K562 (cell line): Measurements from ENCODE around the gene KBTBD13. TPM values are rescaled to one million over a fixed set of nuclear protein-coding genes. Genes with fewer than 3 reads are reported as not detected.

ENCODE experiments used
- BRF1 ChIP-seq: IDR thresholded peaks from 3 replicates; pipeline ENCODE4 v1.6.1; 2011; ENCODE audit warnings: borderline replicate concordance, mild to moderate bottlenecking; ENCODE audit not compliant: insufficient read length; ENCODE audit errors: extremely low read depth
- ELF1 ChIP-seq: fragments of 200-800 bp; sonication (Bioruptor generic); IDR thresholded peaks from 2 replicates; pipeline ENCODE4 v1.6.1; 2016; ENCODE audit warnings: missing genetic modification characterization, missing compliant biosample characterization
- GABPB1 ChIP-seq: sonication (generic); formaldehyde crosslinking; IDR thresholded peaks from 2 replicates; pipeline ENCODE4 v1.8.0; 2022; ENCODE audit warnings: mild to moderate bottlenecking, missing genetic modification reagents
- HIVEP1 ChIP-seq: fragments of 250-450 bp; sonication (Bioruptor Pico); IDR thresholded peaks from 2 replicates; pipeline ENCODE4 v1.4.0; 2020; ENCODE audit warnings: mild to moderate bottlenecking
- KDM4B ChIP-seq, 2 experiments: fragments of 450-650 bp in 1 of 2; sonication (generic) in 1 of 2; IDR thresholded peaks; 2 replicates each; pipeline ENCODE4 v1.6.1; 2016 to 2017; ENCODE audit warnings: borderline replicate concordance in 2 of 2, antibody characterized with exemption in 1 of 2, low read depth in 1 of 2, mild to moderate bottlenecking in 1 of 2
- MAFG ChIP-seq: fragments of 450-650 bp; conservative IDR thresholded peaks from 2 replicates; pipeline ENCODE4 v1.6.1; 2016; ENCODE audit warnings: missing genetic modification characterization, missing compliant biosample characterization
- MYBL2 ChIP-seq, 2 experiments: fragments of 450-650 bp in 1 of 2; sonication (generic) in 1 of 2; formaldehyde crosslinking in 1 of 2; IDR thresholded peaks; 2 replicates each; pipeline versions ENCODE4 v1.6.1 to v1.8.1; 2017 to 2022; ENCODE audit warnings: borderline replicate concordance in 1 of 2, inconsistent platforms in 1 of 2, low read depth in 1 of 2, mild to moderate bottlenecking in 1 of 2, missing genetic modification reagents in 1 of 2, moderate library complexity in 1 of 2
- PATZ1 ChIP-seq: fragments of 250-450 bp; sonication (Bioruptor Pico); IDR thresholded peaks from 2 replicates; pipeline ENCODE4 v1.5.0; 2020; ENCODE audit warnings: mild to moderate bottlenecking, borderline replicate concordance
- PHTF2 ChIP-seq: fragments of 250-450 bp; sonication (Bioruptor Pico); IDR thresholded peaks from 2 replicates; pipeline ENCODE4 v1.5.0; 2021; ENCODE audit warnings: mild to moderate bottlenecking
- POLR2A ChIP-seq: fragments of 450-650 bp; conservative IDR thresholded peaks from 2 replicates; pipeline ENCODE4 v1.6.1; 2016
- PPARD ChIP-seq: fragments of 250-450 bp; sonication (Bioruptor Pico); IDR thresholded peaks from 2 replicates; pipeline ENCODE4 v1.8.0; 2022; ENCODE audit warnings: inconsistent platforms, mild to moderate bottlenecking, moderate library complexity
- RFX7 ChIP-seq: fragments of 250-450 bp; sonication (Bioruptor Pico); IDR thresholded peaks from 2 replicates; pipeline ENCODE4 v1.5.1; 2021; ENCODE audit warnings: mild to moderate bottlenecking
- RNF219 ChIP-seq: fragments of 250-450 bp; sonication (Bioruptor Pico); IDR thresholded peaks from 2 replicates; pipeline ENCODE4 v1.5.0; 2022; ENCODE audit warnings: mild to moderate bottlenecking
- SAFB2 ChIP-seq: fragments of 200-400 bp; formaldehyde crosslinking; IDR thresholded peaks from 2 replicates; pipeline ENCODE4 v1.6.1; 2018; ENCODE audit warnings: borderline replicate concordance, low read length, low read depth, moderate library complexity; ENCODE audit not compliant: severe bottlenecking
- ZBED1 ChIP-seq: IDR thresholded peaks from 2 replicates; pipeline ENCODE4 v1.6.1; 2014
- ZC3H8 ChIP-seq: fragments of 450-650 bp; IDR thresholded peaks from 2 replicates; pipeline ENCODE4 v1.6.1; 2017
- ZFX ChIP-seq: sonication (generic); formaldehyde crosslinking; IDR thresholded peaks from 2 replicates; pipeline ENCODE4 v1.8.0; 2022; ENCODE audit warnings: mild to moderate bottlenecking, missing genetic modification reagents, moderate library complexity
- ZNF175 ChIP-seq: fragments of 200-800 bp; sonication (Bioruptor generic); IDR thresholded peaks from 2 replicates; pipeline ENCODE4 v1.6.1; 2016; ENCODE audit warnings: low read depth, mild to moderate bottlenecking, missing genetic modification characterization, missing compliant biosample characterization
- ZNF408 ChIP-seq: fragments of 250-450 bp; sonication (Bioruptor Pico); IDR thresholded peaks from 2 replicates; pipeline ENCODE4 v1.4.0; 2020; ENCODE audit warnings: low read depth, mild to moderate bottlenecking, moderate library complexity
- polyA plus RNA-seq, 8 experiments: library from polyadenylated mRNA; depleted of rRNA in 4 of 8; stranded (reverse) in 5 of 8; unstranded in 3 of 8; fragments of >200 nt; fragmentation: Nextera tagmentation in 2 of 8; fragmentation: Illumina TruSeq in 1 of 8; extraction: Ambion mirVana in 2 of 8; extraction: Trizol in 1 of 8; gene quantifications; 2 replicates each; pipeline versions ENCODE4 v1.2.1 to v1.2.3, GENCODE V29; 2011 to 2014; ENCODE audit warnings: inconsistent platforms in 1 of 8, missing spikeins in 1 of 8
- total RNA-seq, 7 experiments: library from RNA; depleted of rRNA in 6 of 7; stranded (reverse); fragments of >200 nt in 6 of 7; fragmentation: Illumina TruSeq in 2 of 7; extraction: Trizol in 2 of 7; gene quantifications; 2 replicates each; pipeline versions ENCODE4 v1.2.1 to v1.2.3, GENCODE V29; 2011 to 2021; ENCODE audit warnings: low replicate concordance in 1 of 7
- TF ChIP-seq, protein P1 (sequence below): fragments of 250-450 bp; sonication (Bioruptor Pico); IDR thresholded peaks from 2 replicates; pipeline ENCODE4 v1.9.0; 2021; ENCODE audit warnings: mild to moderate bottlenecking, inconsistent platforms
- TF ChIP-seq, protein P2 (sequence below): sonication (generic); formaldehyde crosslinking; IDR thresholded peaks from 2 replicates; pipeline ENCODE4 v1.8.1; 2023; ENCODE audit warnings: mild to moderate bottlenecking, missing genetic modification reagents

KBTBD13 gene
- total and polyA plus RNA-seq, 9 of the 15 experiments (the other 6 are each of a cell fraction or from before 2014, with no cell fraction given) = 0.07 to 0.13 (median 0.10) TPM; not detected in 3

GRCh38 chr15:65028921-65029735 lies 47.4 kb upstream of the KBTBD13 start, which contains the start of gene MTFMT (continued):
- TF ChIP-seq, protein P1, sequence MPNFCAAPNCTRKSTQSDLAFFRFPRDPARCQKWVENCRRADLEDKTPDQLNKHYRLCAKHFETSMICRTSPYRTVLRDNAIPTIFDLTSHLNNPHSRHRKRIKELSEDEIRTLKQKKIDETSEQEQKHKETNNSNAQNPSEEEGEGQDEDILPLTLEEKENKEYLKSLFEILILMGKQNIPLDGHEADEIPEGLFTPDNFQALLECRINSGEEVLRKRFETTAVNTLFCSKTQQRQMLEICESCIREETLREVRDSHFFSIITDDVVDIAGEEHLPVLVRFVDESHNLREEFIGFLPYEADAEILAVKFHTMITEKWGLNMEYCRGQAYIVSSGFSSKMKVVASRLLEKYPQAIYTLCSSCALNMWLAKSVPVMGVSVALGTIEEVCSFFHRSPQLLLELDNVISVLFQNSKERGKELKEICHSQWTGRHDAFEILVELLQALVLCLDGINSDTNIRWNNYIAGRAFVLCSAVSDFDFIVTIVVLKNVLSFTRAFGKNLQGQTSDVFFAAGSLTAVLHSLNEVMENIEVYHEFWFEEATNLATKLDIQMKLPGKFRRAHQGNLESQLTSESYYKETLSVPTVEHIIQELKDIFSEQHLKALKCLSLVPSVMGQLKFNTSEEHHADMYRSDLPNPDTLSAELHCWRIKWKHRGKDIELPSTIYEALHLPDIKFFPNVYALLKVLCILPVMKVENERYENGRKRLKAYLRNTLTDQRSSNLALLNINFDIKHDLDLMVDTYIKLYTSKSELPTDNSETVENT (CRISPR knock-in tag) = peak; percentile 71; the same call in 1 of the 2 replicates
- TF ChIP-seq ZBED1 (no peak), PHTF2 (CRISPR knock-in tag) (no peak), POLR2A (peak; percentile 91), PATZ1 (CRISPR knock-in tag) (no peak), ZFX (CRISPR knock-in tag) (peak; percentile 94), RNF219 (CRISPR knock-in tag) (no peak), KDM4B (IDR thresholded peaks at IDR 0.05; ENCODE audit: borderline replicate concordance in 2 of 2, low read depth in 1 of 2) (no peak), SAFB2 (no peak), ZNF408 (CRISPR knock-in tag) (no peak), HIVEP1 (no peak), BRF1 (no peak), ZC3H8 (no peak), ZNF175 (no peak), PPARD (CRISPR knock-in tag) (no peak), ELF1 (tag) (no peak), MYBL2 (IDR thresholded peaks at IDR 0.05; ENCODE audit: low read depth) (no peak), MYBL2 (CRISPR knock-in tag; IDR thresholded peaks at IDR 0.05; ENCODE audit: borderline replicate concordance) (no peak), GABPB1 (peak; percentile 64), RFX7 (CRISPR knock-in tag) (no peak), MAFG (tag) (no peak)
- TF ChIP-seq, protein P2, sequence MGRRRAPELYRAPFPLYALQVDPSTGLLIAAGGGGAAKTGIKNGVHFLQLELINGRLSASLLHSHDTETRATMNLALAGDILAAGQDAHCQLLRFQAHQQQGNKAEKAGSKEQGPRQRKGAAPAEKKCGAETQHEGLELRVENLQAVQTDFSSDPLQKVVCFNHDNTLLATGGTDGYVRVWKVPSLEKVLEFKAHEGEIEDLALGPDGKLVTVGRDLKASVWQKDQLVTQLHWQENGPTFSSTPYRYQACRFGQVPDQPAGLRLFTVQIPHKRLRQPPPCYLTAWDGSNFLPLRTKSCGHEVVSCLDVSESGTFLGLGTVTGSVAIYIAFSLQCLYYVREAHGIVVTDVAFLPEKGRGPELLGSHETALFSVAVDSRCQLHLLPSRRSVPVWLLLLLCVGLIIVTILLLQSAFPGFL = no peak
